ENCODE measurements around the gene PEX3. TPM values are rescaled to one million over a fixed set of nuclear protein-coding genes. Genes with fewer than 3 reads are reported as not detected.
"Not testable (repeated sequence)": the region's sequence is repeated elsewhere in the genome, so short reads cannot be mapped to it uniquely, and the experiment has no call there.

The PEX3 gene
- polyA plus RNA-seq, 4 donors, result 33.7 to 45.8 (median 41.9) TPM

GRCh38 chr6:143505111-143505510, 54.5 kb downstream of the PEX3 start:
- DNase-seq (ENCODE audit: low read depth in 4 of 4, low spot score in 3 of 4), result no peak

GRCh38 chr6:143505537-143505936, 54.9 kb downstream of the PEX3 start:
- no peak for DNase-seq (ENCODE audit: low read depth in 4 of 4, low spot score in 3 of 4)

DNA sequence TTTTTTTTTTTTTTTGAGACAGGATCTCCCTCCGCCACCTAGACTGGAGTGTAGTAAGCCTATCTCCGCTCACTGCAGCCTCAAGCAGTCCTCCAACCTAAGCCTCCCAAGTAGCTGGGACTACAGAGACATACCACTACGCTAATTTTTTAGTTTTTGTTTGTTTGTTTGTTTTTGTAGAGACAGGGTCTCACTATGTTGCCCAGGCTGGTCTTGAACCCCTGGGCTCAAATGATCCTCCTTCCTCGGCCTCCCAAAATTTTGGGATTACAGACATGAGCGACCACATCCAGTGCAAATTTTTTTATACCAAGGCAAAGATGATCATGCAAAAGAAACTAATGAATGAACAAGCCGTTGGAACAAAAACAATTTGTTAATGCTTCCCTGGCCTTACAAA, 55.6 kb downstream of the PEX3 start:
- no peak for DNase-seq (ENCODE audit: low read depth in 4 of 4, low spot score in 3 of 4)

DNA sequence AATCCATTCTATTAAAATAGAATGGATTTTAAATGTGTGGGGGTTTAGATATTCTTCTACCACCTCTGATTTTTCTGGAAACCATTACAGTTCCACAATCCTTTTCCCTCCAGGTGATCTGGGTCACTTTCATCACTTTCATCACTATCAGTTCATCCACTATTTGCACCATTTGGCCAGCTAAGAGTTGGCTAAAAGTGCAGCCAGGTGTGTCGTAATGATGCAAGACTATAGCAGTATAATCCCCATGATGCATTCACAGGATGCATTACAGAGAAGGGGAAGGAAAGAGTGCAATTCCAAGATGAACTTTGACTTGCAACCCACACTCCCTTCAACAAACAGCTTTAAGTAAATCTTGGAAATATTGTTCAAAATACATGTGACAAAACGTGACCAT, 56.0 kb downstream of the PEX3 start:
- DNase-seq (ENCODE audit: low read depth in 4 of 4, low spot score in 3 of 4), result no peak

DNA sequence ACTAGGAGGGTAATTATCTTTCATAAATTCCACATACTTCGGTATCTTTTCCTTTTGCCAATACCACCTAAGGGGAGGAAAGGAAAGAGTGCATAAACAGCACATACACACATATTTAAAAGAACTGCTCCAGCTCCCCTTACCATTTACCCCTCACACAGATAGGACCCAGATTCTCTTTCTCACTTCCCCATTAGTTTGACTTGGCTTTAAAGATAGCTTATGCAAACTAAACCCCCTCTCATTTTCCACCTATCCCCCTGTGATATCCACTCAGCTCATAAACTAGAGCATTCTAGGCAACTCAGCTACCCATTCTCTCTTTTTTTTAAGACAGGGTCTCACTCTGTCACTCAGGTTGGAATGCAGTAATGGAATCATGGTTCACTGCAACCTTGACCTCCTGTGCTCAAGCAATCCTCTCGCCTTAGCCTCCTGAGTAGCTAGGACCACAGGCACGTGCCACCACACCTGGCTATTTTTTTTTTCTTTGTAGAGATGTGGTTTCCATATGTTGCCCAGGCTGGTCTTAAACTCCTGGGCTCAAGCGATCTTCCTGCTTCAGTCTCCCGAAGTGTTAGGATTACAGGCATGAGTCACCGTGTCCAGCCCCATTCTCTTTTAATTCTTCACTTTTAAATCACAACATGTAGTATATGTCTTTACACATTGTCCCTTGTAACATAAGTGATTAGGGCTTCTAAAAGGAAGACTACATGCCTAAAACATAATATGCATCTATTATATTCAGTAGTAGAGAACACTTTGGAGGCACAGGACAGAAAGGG, 56.9 kb downstream of the PEX3 start:
- no peak for DNase-seq (ENCODE audit: low read depth in 4 of 4, low spot score in 3 of 4)

GRCh38 chr6:143510326-143510725, 59.7 kb downstream of the PEX3 start:
- not testable (repeated sequence) for DNase-seq (ENCODE audit: low read depth in 4 of 4, low spot score in 3 of 4)

GRCh38 chr6:143510991-143511891, 60.6 kb downstream of the PEX3 start, which contains the start of gene FUCA2:
Gene FUCA2 (minus strand): TSS chr6:143511720. CDS start chr6:143511634, 86 bp downstream.
- DNase-seq (ENCODE audit: low read depth in 4 of 4, low spot score in 3 of 4), result peak; percentile 69 to 85 (median 80)

DNA sequence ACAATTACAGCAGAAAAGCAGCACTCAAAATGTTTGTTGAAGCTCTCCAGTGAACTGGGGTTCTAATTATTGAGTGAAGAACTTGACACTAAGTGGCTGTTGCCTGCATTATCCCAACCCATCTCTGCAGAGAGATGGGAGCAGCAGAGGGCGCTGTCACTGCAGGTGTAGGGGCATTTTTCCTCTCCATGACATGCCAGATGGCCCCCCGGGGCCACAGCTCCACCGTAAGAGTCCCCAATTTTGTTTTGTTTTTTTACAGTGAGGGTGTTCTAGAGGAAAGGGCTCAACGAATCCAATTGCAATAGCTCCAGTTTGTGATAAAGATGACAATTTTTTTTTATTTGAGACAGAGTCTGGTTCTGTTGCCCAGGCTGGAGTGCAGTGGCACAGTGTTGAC, 62.8 kb downstream of the PEX3 start:
- DNase-seq (ENCODE audit: low read depth in 4 of 4, low spot score in 3 of 4), result no peak

GRCh38 chr6:143515061-143515760, 64.6 kb downstream of the PEX3 start:
- DNase-seq (ENCODE audit: low read depth in 4 of 4, low spot score in 3 of 4), result no peak

DNA sequence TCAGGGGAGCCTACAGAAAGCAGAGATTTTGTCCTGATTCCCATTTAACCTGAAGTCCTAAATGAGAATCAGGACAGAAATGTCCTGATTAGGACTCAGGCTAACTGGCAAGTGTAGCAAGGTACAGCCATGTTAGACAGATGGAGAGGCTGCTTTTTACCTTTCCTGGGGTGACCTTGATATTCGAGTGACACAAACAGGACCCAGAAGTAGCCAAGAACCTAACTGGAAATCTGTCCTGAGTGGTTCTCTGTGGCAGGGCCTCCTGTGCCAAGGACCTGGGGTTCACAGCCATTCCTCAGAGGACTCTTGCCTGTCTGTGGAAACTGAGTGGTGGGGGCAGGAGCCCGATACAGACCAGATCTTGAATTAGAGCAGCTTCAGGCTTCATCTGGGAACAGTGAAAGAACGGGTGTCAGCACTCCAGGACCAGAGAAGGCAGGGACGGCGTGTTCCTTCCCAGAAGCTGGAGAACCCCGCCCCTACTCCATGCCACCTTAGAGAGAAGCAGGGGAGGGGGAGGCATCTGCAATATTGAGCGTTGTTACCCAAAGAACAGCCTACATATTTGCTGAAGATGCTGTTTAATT, 65.3 kb downstream of the PEX3 start:
- no peak for DNase-seq (ENCODE audit: low read depth in 4 of 4, low spot score in 3 of 4)

DNA sequence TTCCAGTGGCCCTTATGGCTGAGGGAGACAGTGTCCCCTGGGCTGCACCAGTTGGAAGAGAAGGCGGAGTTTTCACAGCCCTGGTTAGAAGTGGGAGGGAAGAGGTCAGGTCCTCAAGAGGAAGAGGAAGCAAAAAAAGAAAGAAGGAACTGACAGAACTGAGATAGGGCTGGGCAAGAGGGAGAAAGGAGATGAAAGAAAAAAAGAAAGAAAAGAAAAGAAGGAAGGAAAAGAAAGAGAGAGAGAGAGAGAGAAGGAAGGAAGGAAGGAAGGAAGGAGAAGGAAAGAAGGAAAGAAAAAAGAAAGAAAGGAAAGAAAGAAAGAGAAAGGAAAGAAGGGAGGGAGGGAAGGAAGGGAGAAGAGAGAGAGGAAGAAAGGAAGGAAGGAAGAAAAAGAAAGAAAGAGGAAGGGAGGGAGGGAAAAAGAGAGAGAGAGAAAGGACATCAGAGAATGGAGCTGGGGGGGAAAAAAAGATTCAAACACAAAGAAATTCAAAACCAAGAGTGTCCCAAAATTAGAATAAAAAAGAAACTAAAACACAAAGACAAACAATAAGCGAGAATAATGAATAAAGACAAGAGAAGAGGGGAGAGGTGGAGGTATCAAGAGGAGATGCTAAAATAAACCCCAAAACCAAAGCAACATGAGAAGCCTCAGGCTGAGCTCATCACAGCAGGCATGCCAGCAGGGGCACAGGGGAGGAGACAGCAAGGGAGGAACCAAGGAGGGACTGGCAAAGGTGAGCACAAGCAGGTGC, 66.3 kb downstream of the PEX3 start:
- DNase-seq (ENCODE audit: low read depth in 4 of 4, low spot score in 3 of 4), result no peak

DNA sequence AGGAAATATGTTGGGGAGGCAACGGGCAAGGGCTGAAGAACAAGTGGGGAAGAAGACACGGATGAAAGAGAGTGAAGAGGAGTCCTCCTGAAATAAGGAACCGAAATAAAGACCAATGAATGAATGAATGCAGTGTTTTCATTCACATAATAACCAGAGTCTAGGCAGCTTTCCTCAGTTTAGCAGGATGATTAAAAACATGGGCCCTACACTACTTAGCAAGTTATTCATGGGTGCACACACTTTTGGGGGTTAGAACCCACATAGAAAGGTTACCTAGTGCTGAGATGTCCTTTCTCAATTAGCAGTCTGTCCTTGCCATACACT, 66.8 kb downstream of the PEX3 start:
- DNase-seq (ENCODE audit: low read depth in 4 of 4, low spot score in 3 of 4), result no peak

DNA sequence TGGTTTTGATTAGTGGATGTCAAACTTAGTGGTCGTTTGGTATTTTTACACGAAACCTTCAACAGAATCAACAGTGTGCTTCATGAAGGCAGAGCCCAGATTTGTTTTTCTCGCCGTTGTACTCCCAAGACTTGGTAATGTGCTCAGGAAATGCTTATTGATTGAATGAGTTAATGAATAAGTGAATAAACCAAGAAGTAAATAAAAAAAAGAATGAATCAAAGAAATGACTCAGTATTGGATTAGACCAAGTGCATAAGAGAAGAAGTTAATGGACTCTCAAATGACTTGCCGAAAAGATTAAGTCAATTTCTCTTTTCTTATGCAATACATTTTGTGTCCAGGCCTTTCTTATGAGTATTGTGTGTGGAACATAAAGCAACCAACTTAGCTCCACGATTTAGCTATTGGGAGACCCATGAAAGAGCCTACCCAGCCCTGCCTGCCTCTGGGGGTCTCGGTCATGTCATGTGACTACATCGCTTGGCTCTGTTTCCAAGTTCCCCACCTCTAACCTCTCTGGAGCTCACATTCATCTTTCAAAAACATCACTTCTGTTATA, 71.5 kb downstream of the PEX3 start:
- DNase-seq (ENCODE audit: low read depth in 4 of 4, low spot score in 3 of 4), result no peak

- no peak for DNase-seq (ENCODE audit: low read depth in 4 of 4, low spot score in 3 of 4)
These were observed 74.8 kb downstream of the PEX3 start for GRCh38 chr6:143525356-143525755.

GRCh38 chr6:143527677-143528076, 77.1 kb downstream of the PEX3 start:
- no peak for DNase-seq (ENCODE audit: low read depth in 4 of 4, low spot score in 3 of 4)

- DNase-seq (ENCODE audit: low read depth in 4 of 4, low spot score in 3 of 4), result no peak
These were observed 77.7 kb downstream of the PEX3 start for GRCh38 chr6:143528164-143528811.

- DNase-seq (ENCODE audit: low read depth in 4 of 4, low spot score in 3 of 4), result no peak
These were observed 78.5 kb downstream of the PEX3 start for GRCh38 chr6:143529095-143529494.

DNA sequence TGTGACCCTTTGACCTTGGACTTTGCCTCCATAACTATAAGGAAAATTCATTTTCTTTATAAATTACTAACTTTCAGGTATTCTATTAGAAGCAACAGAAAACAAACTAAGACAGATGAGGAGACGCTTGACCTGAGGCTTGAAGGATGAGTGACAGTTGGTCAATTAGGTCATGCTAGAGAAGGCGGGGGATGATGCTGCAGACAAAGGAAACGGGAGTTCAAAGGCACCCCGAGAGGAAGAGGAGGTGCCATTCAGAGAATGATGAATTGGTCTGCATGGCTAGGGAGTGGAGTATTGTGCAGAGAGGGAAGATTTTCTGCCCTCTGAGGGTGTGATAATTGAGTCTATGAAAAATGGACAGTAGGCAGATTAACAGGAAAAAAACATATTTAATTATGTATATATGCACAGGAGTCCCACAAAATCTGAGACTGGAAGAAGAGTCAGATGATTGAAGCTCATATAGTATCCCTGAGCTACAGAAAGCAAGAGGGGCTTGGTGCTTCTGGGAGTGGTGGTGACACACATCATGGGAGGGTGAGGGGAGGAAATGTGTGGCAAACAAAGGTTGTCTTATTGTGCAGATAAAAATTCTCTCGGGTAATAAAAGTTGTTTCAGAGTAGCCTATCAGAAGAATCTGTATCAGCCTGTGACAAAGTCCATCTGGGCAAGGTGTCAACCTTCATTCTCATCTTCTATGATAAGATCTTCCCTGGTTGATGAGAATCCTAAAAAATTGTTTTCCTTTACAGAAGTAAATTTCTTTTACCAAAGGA, 81.3 kb downstream of the PEX3 start:
- no peak for DNase-seq (ENCODE audit: low read depth in 4 of 4, low spot score in 3 of 4)
